Right lobe of liver (tissue), 4 donors: ENCODE data around the gene ADGRD1.

Experiments
- POLR2A ChIP-seq: fragments of 450-650 bp; IDR thresholded peaks from one replicate; pipeline ENCODE4 v1.6.1; 2017; ENCODE audit warnings: antibody characterized with exemption, mild to moderate bottlenecking
- TF ChIP-seq, protein P1 (sequence below), 4 donors: fragments of 200-600 bp in 3 of 4; fragments of 450-650 bp in 1 of 4; IDR thresholded peaks; one replicate each; pipeline versions ENCODE4 v1.5.1 to v1.8.0; 2016 to 2022; ENCODE audit warnings: antibody characterized with exemption in 4 of 4, mild to moderate bottlenecking in 2 of 4
- donor health status: DM: no; HTN: no; CAD: no.
- donor health status: DM: no; HTN: no; CAD: no.
- donor health status: DM: no; HTN: yes; CAD: no.

DNA sequence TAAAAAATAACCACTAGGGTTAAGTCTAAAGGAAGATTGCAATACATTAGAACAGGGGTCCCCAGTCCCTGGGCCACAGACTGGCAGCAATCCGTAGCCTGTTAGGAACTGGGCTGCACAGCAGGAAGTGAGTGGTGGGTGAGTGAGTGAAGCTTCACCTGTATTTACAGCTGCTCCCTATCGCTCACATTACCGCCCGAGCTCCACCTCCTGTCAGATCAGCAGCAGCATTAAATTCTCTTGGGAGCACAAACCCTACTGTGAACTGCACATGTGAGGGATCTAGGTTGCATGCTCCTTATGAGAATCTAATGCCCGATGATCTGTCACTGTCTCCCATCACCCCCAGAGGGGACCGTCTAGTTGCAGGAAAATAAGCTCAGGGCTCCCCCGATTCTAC is 15.5 kb downstream of the ADGRD1 start:
- TF ChIP-seq, protein P1, sequence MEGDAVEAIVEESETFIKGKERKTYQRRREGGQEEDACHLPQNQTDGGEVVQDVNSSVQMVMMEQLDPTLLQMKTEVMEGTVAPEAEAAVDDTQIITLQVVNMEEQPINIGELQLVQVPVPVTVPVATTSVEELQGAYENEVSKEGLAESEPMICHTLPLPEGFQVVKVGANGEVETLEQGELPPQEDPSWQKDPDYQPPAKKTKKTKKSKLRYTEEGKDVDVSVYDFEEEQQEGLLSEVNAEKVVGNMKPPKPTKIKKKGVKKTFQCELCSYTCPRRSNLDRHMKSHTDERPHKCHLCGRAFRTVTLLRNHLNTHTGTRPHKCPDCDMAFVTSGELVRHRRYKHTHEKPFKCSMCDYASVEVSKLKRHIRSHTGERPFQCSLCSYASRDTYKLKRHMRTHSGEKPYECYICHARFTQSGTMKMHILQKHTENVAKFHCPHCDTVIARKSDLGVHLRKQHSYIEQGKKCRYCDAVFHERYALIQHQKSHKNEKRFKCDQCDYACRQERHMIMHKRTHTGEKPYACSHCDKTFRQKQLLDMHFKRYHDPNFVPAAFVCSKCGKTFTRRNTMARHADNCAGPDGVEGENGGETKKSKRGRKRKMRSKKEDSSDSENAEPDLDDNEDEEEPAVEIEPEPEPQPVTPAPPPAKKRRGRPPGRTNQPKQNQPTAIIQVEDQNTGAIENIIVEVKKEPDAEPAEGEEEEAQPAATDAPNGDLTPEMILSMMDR (IDR thresholded peaks at IDR 0.05) = no peak
- TF ChIP-seq POLR2A = no peak
